ENCODE data around the gene LNX1.

DNA sequence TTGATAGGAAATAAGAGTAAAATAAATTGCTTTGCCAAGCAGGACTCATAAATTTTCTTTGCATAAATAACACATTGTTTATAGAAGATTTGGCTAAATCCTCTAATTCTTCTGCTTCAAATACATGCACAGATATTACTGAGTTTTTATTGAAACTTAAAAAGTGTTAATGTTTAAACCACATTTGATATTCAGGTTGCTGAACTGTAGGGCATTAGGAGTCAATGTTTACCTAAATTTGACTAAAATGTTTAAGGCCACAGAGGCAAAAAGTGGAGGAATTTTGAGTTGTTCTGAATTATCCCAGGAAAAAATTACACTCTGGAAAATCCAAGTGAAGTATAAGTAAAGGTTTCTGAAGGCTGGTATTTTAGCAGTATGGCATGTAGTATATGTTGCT is 135.1 kb downstream of the LNX1 start:
- TF ChIP-seq, protein P1, sequence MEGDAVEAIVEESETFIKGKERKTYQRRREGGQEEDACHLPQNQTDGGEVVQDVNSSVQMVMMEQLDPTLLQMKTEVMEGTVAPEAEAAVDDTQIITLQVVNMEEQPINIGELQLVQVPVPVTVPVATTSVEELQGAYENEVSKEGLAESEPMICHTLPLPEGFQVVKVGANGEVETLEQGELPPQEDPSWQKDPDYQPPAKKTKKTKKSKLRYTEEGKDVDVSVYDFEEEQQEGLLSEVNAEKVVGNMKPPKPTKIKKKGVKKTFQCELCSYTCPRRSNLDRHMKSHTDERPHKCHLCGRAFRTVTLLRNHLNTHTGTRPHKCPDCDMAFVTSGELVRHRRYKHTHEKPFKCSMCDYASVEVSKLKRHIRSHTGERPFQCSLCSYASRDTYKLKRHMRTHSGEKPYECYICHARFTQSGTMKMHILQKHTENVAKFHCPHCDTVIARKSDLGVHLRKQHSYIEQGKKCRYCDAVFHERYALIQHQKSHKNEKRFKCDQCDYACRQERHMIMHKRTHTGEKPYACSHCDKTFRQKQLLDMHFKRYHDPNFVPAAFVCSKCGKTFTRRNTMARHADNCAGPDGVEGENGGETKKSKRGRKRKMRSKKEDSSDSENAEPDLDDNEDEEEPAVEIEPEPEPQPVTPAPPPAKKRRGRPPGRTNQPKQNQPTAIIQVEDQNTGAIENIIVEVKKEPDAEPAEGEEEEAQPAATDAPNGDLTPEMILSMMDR (IDR thresholded peaks at IDR 0.05), result no peak
- no peak for TF ChIP-seq ZFX (IDR thresholded peaks at IDR 0.05; ENCODE audit: borderline replicate concordance)
